Aorta (tissue), 5 donors: ENCODE data around the gene SYNJ2. TPM values are rescaled to one million over a fixed set of nuclear protein-coding genes. Genes with fewer than 3 reads are reported as not detected.

Experiments
- ATAC-seq: fragments of 200-7000 bp; cut with Tn5 transposase; one replicate; pipeline ENCODE4 v1.9.1; 2022; ENCODE audit warnings: moderate library complexity; ENCODE audit not compliant: low FRiP score
- DNase-seq, 2 donors: peaks; one replicate each; pipeline ENCODE4 v3.0.0-alpha.2; 2020
- H3K27ac ChIP-seq, 2 donors: one replicate each; pipeline ENCODE4 v1.5.1; 2013; ENCODE audit warnings: low read length in 2 of 2, mild to moderate bottlenecking in 2 of 2, moderate library complexity in 2 of 2, control low read depth in 1 of 2, inconsistent platforms in 1 of 2, low read depth in 1 of 2
- H3K27me3 ChIP-seq, 2 donors: one replicate each; pipeline ENCODE4 v1.6.1; 2013; ENCODE audit warnings: control low read depth in 1 of 2, low read length in 1 of 2, mild to moderate bottlenecking in 1 of 2, moderate library complexity in 1 of 2; ENCODE audit not compliant: insufficient read depth in 2 of 2, control insufficient read depth in 1 of 2
- H3K36me3 ChIP-seq, 2 donors: one replicate each; pipeline ENCODE4 v1.6.1; 2013; ENCODE audit warnings: control low read depth in 1 of 2, low read length in 1 of 2, mild to moderate bottlenecking in 1 of 2; ENCODE audit not compliant: insufficient read depth in 2 of 2, control insufficient read depth in 1 of 2
- H3K4me1 ChIP-seq, 2 donors: one replicate each; pipeline ENCODE4 v1.6.1; 2013; ENCODE audit warnings: low read length in 2 of 2, control low read depth in 1 of 2, mild to moderate bottlenecking in 1 of 2, moderate library complexity in 1 of 2; ENCODE audit not compliant: insufficient read depth in 2 of 2, control insufficient read depth in 1 of 2
- H3K4me3 ChIP-seq, 2 donors: one replicate each; pipeline ENCODE4 v1.5.1; 2013; ENCODE audit warnings: low read length in 2 of 2, control low read depth in 1 of 2, mild to moderate bottlenecking in 1 of 2
- H3K9me3 ChIP-seq: one replicate; pipeline ENCODE4 v1.6.1; 2013; ENCODE audit warnings: mild to moderate bottlenecking, low read length; ENCODE audit not compliant: control insufficient read depth
- WGBS, 2 donors: extraction: QIAGEN DNeasy Blood & Tissue Kit; methylation state at CpG; one replicate each; pipeline ENCODE4 v1.1.7; 2013; 5-methylcytosine and 5-hydroxymethylcytosine counted together
- intact Hi-C, 2 donors: fragments of 100-400 bp; cut with DNase I; formaldehyde crosslinking; loops; one replicate each; pipeline versions ENCODE4 v1.14.2 to v1.15.0; 2022
- polyA plus RNA-seq, 2 donors: library from polyadenylated mRNA; stranded (reverse); fragments of 200-250 nt; gene quantifications; one replicate each; pipeline ENCODE4 v1.2.3, GENCODE V29; 2013
- total RNA-seq, 2 donors: library from RNA; stranded (reverse); fragmentation: NEBNext Ultra II Directional; extraction: Animal tissue kit (Norgen Biotek cat#: 25700); gene quantifications; one replicate each; pipeline ENCODE4 v1.2.1, GENCODE V29; 2021
- donor health status: healthy with polysubstance abuse.
- donor health status: Bipolar disorder and iron deficiency.
- donor health status: DM: no; HTN: no; CAD: no.
- donor health status: DM: no; HTN: no; CAD: no.
- donor health status: DM: yes; HTN: yes; CAD: no.

Gene SYNJ2
- total and polyA plus RNA-seq, 4 donors = 8.6 to 38.7 (median 22.4) TPM

DNA sequence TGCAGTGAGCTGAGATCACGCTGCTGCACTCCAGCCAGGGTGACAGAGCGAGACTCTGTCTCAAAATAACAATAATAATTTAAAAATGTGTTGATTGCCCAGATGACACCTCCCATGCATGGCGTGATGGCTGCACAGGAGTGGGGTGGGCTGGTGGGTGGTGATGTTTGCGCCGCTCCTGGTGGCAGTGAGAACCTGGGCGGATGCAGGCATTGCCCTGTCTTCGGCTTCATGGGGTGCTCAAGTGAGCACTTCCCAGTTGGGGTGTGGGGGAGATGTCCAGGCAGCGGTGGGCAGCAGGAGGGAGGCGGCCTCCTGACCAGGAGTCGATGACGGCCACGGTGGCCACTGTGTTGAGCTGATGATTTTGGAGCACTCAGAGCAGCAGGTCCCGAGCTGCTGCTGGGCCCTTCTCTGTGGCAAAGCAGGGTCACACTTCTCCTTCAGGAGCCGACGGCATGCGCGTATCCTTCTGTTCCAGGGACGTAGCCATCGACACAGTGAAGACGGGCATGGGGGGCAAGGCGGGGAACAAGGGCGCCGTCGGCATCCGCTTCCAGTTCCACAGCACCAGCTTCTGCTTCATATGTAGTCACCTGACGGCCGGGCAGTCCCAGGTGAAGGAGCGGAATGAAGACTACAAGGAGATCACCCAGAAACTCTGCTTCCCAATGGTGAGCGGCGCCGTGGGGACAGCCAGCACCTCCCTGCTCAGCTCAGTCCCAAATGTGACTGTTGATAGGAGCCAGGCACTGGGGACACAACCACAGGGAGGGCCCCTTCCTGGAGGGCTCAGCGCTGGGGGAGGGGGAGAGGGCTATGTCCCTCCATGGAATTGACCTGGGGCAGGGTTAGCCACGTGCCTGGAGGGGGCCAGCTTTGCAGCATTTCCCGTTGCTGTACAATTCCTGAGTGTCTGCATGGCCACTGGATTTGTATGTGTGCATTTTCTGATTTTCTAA is 89.7 kb downstream of the SYNJ2 start:
- Histone ChIP-seq H3K9me3 (no peaks in the 10 kb centered on the region), H3K4me3 (no peak overlapping the region), H3K36me3 (peaks cover 1 to 7% of the 10 kb centered on the region in 2 donors), H3K27ac (peak overlapping the region in 1 of 2 donors; percentile 22), H3K27me3 (no peaks in the 10 kb centered on the region), H3K4me1 (no peaks in the 10 kb centered on the region)
- 84% methylated on average over 34 of the region's 34 CpGs for WGBS, 2 donors
- no peak for ATAC-seq
- peak in 1 of 2 donors; percentile 64 for DNase-seq
- intact Hi-C loops = loop anchor here (2.0 to 5.0 kb wide), 4 partner anchors 49 to 134 kb away; partner anchors contain the start of gene SYNJ2 (in 1 of the 2)

DNA sequence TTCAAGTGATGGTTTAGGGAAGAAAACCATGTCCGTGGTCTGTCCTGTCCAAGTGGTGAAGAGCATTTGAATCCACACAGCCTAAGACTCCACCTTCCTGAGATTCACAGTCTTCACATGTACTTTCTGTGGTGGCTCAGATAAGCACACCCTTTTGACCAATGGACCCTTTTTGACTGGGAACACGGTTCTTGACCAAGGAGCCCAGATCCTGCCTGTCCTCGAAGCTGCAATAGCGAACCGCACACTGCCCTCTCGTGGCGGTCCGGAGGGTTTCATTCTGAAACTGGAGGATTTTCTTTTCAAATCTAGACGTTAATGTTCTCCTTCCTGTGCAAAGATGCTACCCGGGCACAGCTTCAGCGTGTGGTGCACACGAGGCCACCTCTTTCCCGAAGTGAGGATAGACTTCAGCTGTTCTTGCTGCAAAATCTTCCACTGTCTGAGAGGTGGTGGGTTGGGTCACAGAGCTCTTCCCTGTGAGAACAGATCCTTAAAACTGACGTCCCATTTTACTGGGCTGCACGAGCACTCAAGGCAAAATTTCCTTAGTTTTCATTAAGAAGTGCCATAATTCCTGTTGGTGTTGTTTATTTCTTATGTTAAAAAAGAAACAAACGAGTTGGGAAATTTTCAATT is 90.5 kb downstream of the SYNJ2 start:
- intact Hi-C loops = loop anchor here in 1 of 2 donors (5.0 kb wide), 2 partner anchors 50 to 135 kb away; no protein-coding TSS in a partner anchor
- Histone ChIP-seq H3K36me3 (peaks cover 0 to 5% of the 10 kb centered on the region in 2 donors), H3K27me3 (no peaks in the 10 kb centered on the region), H3K4me1 (no peaks in the 10 kb centered on the region), H3K27ac (no peak overlapping the region), H3K4me3 (no peak overlapping the region), H3K9me3 (no peaks in the 10 kb centered on the region)
- 17% methylated on average over 16 of the region's 16 CpGs for WGBS, 2 donors
- DNase-seq (peak; percentile 84 to 93), ATAC-seq (peak; percentile 78)

DNA sequence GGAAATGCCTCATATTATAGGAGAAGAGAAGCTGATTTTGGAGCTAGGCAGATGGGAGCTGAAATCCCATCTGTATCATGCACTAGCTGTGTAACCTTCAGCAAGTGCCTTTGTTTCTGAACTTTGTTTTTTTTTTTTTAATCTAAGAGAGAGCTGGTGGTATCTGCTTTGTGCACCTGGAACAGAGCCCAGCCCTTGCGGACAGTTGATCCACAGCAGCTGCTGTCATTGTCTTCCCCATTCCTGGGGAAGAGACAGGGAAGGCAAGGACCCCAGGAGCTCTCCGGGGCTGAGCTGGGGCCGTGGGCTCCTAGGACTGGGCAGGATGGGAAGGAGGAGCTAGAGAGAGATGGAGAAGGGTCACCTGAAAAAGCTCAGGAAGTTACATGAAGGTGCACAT is 92.1 kb downstream of the SYNJ2 start:
- intact Hi-C loops = loop anchor here in 1 of 2 donors (5.0 kb wide), 2 partner anchors 51 to 136 kb away; no protein-coding TSS in a partner anchor
- H3K9me3 ChIP-seq = no peaks in the 10 kb centered on the region
- H3K4me1 ChIP-seq = no peaks in the 10 kb centered on the region
- H3K27me3 ChIP-seq = no peaks in the 10 kb centered on the region
- no peak overlapping the region for H3K4me3 ChIP-seq
- WGBS, 2 donors = 76 to 87% methylated on average over 3 of the region's 3 CpGs
- no peak for DNase-seq
- peaks cover 4 to 6% of the 10 kb centered on the region in 2 donors for H3K36me3 ChIP-seq
- no peak for ATAC-seq
- H3K27ac ChIP-seq = no peak overlapping the region

DNA sequence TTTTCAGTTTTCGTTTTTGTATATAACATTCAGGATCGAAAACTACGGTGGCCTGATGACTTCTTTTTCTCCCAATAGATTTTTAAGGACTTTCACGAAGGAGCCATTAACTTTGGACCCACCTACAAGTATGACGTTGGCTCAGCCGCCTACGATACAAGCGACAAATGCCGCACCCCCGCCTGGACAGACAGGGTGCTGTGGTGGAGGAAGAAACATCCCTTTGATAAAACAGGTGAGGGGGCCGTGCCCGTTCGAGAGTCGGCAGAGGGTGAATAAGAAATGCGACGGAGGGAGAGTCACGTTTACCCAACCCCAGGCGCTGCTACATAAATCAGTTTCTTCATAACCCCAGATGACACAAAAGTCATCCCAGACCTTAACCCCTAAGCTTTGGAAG is 94.9 kb downstream of the SYNJ2 start:
- DNase-seq = no peak
- H3K27me3 ChIP-seq = no peaks in the 10 kb centered on the region
- H3K27ac ChIP-seq = no peak overlapping the region
- no peaks in the 10 kb centered on the region for H3K4me1 ChIP-seq
- H3K4me3 ChIP-seq = no peak overlapping the region
- no peak for ATAC-seq
- intact Hi-C loops = no loop called here
- WGBS, 2 donors = 88 to 90% methylated on average over 18 of the region's 18 CpGs
- no peaks in the 10 kb centered on the region for H3K9me3 ChIP-seq
- H3K36me3 ChIP-seq = peaks cover 4 to 9% of the 10 kb centered on the region in 2 donors

DNA sequence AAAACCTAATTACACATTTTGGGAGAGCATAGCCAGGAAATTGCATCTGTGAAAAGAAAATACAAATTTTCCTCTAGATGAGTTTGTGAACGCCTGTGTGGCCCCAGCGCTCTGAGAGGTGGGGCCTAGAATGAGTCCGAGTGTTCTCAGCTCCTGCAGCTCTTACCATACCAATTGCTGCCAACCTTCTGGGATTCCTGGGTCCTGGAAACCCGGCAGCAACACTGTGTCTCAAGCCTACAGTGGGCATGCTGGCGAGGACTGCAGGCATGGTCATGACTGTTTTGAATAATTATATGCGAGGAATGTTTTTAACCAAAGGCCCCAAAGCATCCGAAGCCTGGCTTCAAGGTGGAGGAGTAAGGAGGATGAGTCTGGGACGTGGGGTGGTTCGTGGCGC is 96.0 kb downstream of the SYNJ2 start:
- H3K9me3 ChIP-seq = no peaks in the 10 kb centered on the region
- no peaks in the 10 kb centered on the region for H3K4me1 ChIP-seq
- H3K4me3 ChIP-seq = no peak overlapping the region
- no peaks in the 10 kb centered on the region for H3K27me3 ChIP-seq
- ATAC-seq (no peak), DNase-seq (no peak)
- no peak overlapping the region for H3K27ac ChIP-seq
- 85 to 87% methylated on average over 10 of the region's 10 CpGs for WGBS, 2 donors
- intact Hi-C loops = no loop called here
- peaks cover 4 to 8% of the 10 kb centered on the region in 2 donors for H3K36me3 ChIP-seq

DNA sequence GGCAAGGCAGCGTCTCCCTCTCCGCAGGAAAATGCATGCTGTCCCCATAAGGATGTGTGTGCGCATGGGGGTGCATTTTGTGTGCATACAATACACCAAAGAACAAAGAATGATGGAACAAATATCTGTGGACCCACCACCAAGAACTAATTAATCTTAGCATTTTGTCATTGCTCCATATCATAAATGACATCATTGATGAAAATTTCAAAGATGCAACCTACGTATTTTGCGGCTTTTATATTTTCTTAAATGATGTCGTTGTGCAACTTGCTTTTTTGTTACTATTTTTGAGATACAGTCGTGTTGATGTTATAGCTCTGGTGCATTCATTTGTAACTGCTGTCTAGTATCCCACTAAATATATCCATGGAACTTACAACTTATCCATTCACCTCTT is 96.7 kb downstream of the SYNJ2 start:
- 79 to 84% methylated on average over 7 of the region's 7 CpGs for WGBS, 2 donors
- Histone ChIP-seq H3K36me3 (peaks cover 4 to 8% of the 10 kb centered on the region in 2 donors), H3K4me3 (no peak overlapping the region), H3K27me3 (no peaks in the 10 kb centered on the region), H3K4me1 (no peaks in the 10 kb centered on the region), H3K27ac (no peak overlapping the region), H3K9me3 (no peaks in the 10 kb centered on the region)
- DNase-seq (no peak), ATAC-seq (no peak)
- intact Hi-C loops = no loop called here

DNA sequence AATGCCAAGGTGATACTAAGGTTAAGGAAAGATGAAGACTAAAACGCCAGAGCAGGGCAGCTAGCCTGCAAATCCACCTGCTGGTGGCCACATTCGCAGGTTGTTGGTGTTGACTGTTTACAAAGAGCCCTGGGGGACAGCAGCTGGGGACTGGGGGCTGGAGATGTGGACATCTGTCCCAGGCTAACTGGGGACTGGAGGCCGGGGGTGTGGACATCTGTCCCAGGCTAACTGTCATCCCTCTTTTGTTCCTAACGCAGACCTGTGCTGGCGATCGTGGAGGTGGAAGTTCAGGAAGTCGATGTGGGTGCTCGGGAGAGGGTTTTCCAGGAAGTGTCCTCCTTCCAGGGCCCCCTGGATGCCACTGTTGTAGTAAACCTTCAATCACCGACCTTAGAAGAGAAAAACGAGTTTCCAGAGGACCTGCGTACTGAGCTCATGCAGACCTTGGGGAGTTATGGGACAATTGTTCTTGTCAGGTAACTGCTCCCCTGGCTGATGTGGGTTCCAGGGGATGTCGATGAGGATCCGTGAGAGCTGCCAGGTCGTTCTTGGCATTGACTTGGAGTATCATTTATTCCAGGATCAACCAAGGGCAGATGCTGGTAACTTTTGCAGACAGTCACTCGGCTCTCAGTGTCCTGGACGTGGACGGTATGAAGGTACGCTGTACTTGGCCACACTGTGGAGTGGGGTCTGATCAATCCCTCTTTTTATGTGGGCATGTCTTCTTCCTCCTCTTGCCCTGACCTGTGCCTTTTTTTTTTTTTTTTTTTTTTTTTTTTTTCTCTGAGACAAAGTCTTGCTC is 99.4 kb downstream of the SYNJ2 start:
- H3K27me3 ChIP-seq = no peaks in the 10 kb centered on the region
- H3K9me3 ChIP-seq = no peaks in the 10 kb centered on the region
- intact Hi-C loops = no loop called here
- H3K36me3 ChIP-seq = peaks cover 4% of the 10 kb centered on the region in 2 donors
- 87 to 89% methylated on average over 18 of the region's 18 CpGs for WGBS, 2 donors
- H3K27ac ChIP-seq = no peak overlapping the region
- DNase-seq = no peak
- H3K4me1 ChIP-seq = no peaks in the 10 kb centered on the region
- ATAC-seq = no peak
- H3K4me3 ChIP-seq = no peak overlapping the region

DNA sequence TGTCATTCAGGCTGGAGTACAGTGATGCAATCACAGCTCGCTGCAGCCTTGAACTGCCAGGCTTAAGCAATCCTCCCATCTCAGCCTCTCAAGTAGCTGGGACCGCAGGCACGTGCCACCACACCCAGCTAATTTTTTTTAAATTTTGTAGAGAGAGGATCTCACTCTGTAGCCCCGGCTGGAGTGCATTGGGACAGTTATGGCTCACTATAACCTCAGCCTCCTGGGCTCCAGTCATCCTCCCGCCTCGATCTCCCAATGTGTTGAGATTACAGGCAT is 99.9 kb downstream of the SYNJ2 start:
- Histone ChIP-seq H3K27ac (no peak overlapping the region), H3K27me3 (no peaks in the 10 kb centered on the region), H3K4me1 (no peaks in the 10 kb centered on the region), H3K4me3 (no peak overlapping the region), H3K36me3 (peaks cover 4% of the 10 kb centered on the region in 2 donors), H3K9me3 (no peaks in the 10 kb centered on the region)
- ATAC-seq (no peak), DNase-seq (no peak)
- 94 to 96% methylated on average over 6 of the region's 6 CpGs for WGBS, 2 donors
- intact Hi-C loops = no loop called here
